SK-N-MC (cell line): Measurements from ENCODE around the gene AVL9.
"Not testable (repeated sequence)": the region's sequence is repeated elsewhere in the genome, so short reads cannot be mapped to it uniquely, and the experiment has no call there.

ENCODE experiments used
- DNase-seq: peaks from one replicate; pipeline ENCODE4 v3.0.0-alpha.2; 2011; ENCODE audit warnings: low read depth, low spot score
- H3K27ac ChIP-seq: fragments of 200-600 bp; sonication (generic); 2 replicates; pipeline ENCODE4 v1.5.1; 2016; ENCODE audit warnings: mixed run types
- H3K36me3 ChIP-seq: fragments of 200-600 bp; sonication (generic); 2 replicates; pipeline ENCODE4 v1.6.1; 2017; ENCODE audit warnings: antibody characterized with exemption, low read length, mixed read lengths; ENCODE audit not compliant: insufficient read depth
- H3K4me3 ChIP-seq: fragments of 200-600 bp; sonication (generic); 2 replicates; pipeline ENCODE4 v1.5.1; 2016
- H3K9ac ChIP-seq: fragments of 200-600 bp; sonication (generic); 2 replicates; pipeline ENCODE4 v1.8.0; 2017; ENCODE audit warnings: mixed run types, mixed read lengths; ENCODE audit not compliant: insufficient read length
- H3K9me3 ChIP-seq: fragments of 200-600 bp; sonication (generic); 2 replicates; pipeline ENCODE4 v1.6.1; 2017; ENCODE audit warnings: low read depth, mild to moderate bottlenecking, antibody characterized with exemption, low read length, moderate library complexity, mixed read lengths
- EZH2 ChIP-seq: fragments of 200-600 bp; sonication (generic); IDR thresholded peaks from one replicate; pipeline ENCODE4 v1.6.1; 2017; ENCODE audit warnings: antibody characterized with exemption
- FOXP2 ChIP-seq: optimal IDR thresholded peaks from 2 replicates; pipeline ENCODE3; 2011; ENCODE audit warnings: mild to moderate bottlenecking, moderate library complexity; ENCODE audit not compliant: insufficient read depth; ENCODE audit errors: extremely low read length, control extremely low read depth
- POLR2AphosphoS5 ChIP-seq: IDR thresholded peaks from 2 replicates; pipeline ENCODE4 v1.6.1; 2012; ENCODE audit warnings: mild to moderate bottlenecking, low read depth, low read length, borderline replicate concordance

Gene AVL9

GRCh38 chr7:32495298-32496051, at the start of gene AVL9:
Gene AVL9 (plus strand): TSS chr7:32495489. CDS start chr7:32495710, 221 bp downstream.
- DNase-seq: no peak
- no peaks in the 10 kb centered on the region for H3K9me3 ChIP-seq
- H3K36me3 ChIP-seq: peaks cover 12% of the 10 kb centered on the region; the same call in 1 of the 2 replicates
- H3K9ac ChIP-seq: peak within 1 kb of the TSS; percentile 88
- TF ChIP-seq POLR2AphosphoS5: peak; percentile 91
- no peak for TF ChIP-seq FOXP2
- H3K4me3 ChIP-seq: peak within 1 kb of the TSS; percentile 96
- H3K27ac ChIP-seq: peak within 1 kb of the TSS; percentile 74; the same call in 1 of the 2 replicates

- peak; percentile 6 for DNase-seq
- no peak for TF ChIP-seq FOXP2
- Histone ChIP-seq H3K9me3 (no peaks in the 10 kb centered on the region), H3K4me3 (no peak overlapping the region), H3K27ac (no peak overlapping the region), H3K9ac (no peak overlapping the region), H3K36me3 (no peaks in the 10 kb centered on the region)
These were observed 48.1 kb upstream of the AVL9 start for GRCh38 chr7:32447218-32447617.

DNA sequence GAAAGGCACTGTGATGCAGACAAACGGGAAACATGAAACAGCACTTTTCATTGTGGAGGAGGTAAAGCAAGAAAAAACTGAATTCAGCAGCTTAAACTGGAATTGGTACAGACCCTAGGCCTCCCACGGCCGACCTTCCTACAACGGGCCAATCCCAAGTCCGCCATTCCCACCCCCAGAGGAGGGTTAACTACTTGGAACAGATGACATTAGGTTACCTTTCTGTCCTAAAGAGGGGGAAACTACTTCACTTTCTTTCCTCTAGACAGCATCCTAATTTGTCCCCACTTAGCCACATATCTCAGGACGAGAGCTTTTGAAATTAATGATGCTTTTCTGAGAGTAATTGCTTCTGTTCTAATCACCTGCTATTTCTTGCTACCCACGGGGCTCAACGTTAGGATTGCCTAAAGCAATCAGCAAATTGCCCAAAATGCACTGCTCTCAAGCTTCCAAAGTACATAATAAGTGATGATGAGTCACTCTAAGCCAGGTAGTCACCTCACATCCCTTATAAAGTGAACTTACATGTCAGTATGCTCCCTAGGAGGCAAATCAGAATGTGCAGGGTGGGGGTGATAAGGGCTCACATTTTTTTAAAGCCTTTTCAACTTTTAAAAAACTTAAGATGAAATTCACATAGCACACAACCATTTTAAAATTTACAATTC, 41.8 kb upstream of the AVL9 start:
- H3K4me3 ChIP-seq: no peak overlapping the region
- H3K9me3 ChIP-seq: no peaks in the 10 kb centered on the region

DNA sequence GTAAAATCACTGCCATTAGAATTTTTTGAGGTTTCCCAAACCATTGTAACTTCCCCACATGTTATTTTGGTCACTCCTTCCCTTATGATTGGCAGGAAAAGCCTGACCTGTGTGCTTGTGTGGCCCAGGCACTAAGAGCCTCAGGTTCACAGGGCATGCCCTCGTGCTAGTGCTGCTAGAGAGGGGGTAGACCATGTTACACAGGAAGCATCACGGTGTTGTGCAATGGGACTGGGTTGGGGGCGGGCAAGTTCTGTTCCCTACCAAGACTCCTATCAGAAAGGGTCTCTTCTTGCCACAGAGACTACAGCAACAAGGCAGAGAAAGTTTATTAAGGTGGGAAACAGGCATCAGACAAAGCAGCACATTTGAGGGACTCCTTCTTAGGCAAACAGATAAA, 37.3 kb upstream of the AVL9 start:
- no peak overlapping the region for H3K27ac ChIP-seq
- no peak overlapping the region for H3K9ac ChIP-seq
- no peaks in the 10 kb centered on the region for H3K36me3 ChIP-seq
- no peaks in the 10 kb centered on the region for H3K9me3 ChIP-seq
- H3K4me3 ChIP-seq: no peak overlapping the region
- DNase-seq: no peak
- TF ChIP-seq EZH2: no peak
- no peak for TF ChIP-seq FOXP2
- no peak for TF ChIP-seq POLR2AphosphoS5

More for the DNA sequence above, 41.8 kb upstream of the AVL9 start:
- H3K9ac ChIP-seq: no peak overlapping the region
- no peaks in the 10 kb centered on the region for H3K36me3 ChIP-seq
- no peak for DNase-seq
- no peak overlapping the region for H3K27ac ChIP-seq
- TF ChIP-seq EZH2 (no peak), FOXP2 (no peak), POLR2AphosphoS5 (no peak)

- TF ChIP-seq EZH2 (no peak), FOXP2 (no peak), POLR2AphosphoS5 (no peak)
- Histone ChIP-seq H3K36me3 (no peaks in the 10 kb centered on the region), H3K4me3 (no peak overlapping the region), H3K27ac (no peak overlapping the region), H3K9me3 (no peaks in the 10 kb centered on the region), H3K9ac (no peak overlapping the region)
- DNase-seq: no peak
These were observed 35.5 kb upstream of the AVL9 start for GRCh38 chr7:32459788-32460187.

GRCh38 chr7:32461484-32461883, 33.8 kb upstream of the AVL9 start:
- no peak overlapping the region for H3K4me3 ChIP-seq
- H3K36me3 ChIP-seq: no peaks in the 10 kb centered on the region
- TF ChIP-seq EZH2 (no peak), POLR2AphosphoS5 (no peak), FOXP2 (no peak)
- H3K9me3 ChIP-seq: no peaks in the 10 kb centered on the region
- no peak overlapping the region for H3K9ac ChIP-seq
- DNase-seq: no peak
- no peak overlapping the region for H3K27ac ChIP-seq

- Histone ChIP-seq H3K9me3 (no peaks in the 10 kb centered on the region), H3K27ac (no peak overlapping the region), H3K4me3 (no peak overlapping the region), H3K36me3 (no peaks in the 10 kb centered on the region), H3K9ac (no peak overlapping the region)
- TF ChIP-seq POLR2AphosphoS5: no peak
- TF ChIP-seq FOXP2: no peak
- no peak for TF ChIP-seq EZH2
- DNase-seq: no peak
These were observed 32.8 kb upstream of the AVL9 start for GRCh38 chr7:32462451-32462850.

DNA sequence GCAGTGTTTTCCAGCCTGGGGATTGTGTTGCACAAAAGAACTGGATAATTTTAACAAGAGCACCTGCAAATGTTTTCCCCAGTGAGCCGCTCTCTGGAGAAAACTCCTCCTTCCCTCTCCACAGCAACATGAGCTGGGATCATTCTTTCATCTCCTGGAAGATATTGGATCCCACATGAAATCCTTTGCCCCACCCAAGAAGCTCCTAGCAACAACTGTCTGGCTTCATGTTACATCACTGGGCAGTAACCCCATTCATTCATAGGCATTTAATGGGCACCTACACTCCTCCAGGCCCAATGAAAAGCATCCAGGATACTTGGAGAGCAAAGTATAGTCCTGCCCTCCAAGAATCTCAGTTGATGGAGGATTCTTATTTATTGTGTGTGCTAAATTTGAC, 32.3 kb upstream of the AVL9 start:
- no peak for DNase-seq
- Histone ChIP-seq H3K27ac (no peak overlapping the region), H3K9me3 (no peaks in the 10 kb centered on the region), H3K9ac (no peak overlapping the region), H3K36me3 (no peaks in the 10 kb centered on the region), H3K4me3 (no peak overlapping the region)
- TF ChIP-seq POLR2AphosphoS5: no peak
- TF ChIP-seq FOXP2: no peak
- no peak for TF ChIP-seq EZH2

DNA sequence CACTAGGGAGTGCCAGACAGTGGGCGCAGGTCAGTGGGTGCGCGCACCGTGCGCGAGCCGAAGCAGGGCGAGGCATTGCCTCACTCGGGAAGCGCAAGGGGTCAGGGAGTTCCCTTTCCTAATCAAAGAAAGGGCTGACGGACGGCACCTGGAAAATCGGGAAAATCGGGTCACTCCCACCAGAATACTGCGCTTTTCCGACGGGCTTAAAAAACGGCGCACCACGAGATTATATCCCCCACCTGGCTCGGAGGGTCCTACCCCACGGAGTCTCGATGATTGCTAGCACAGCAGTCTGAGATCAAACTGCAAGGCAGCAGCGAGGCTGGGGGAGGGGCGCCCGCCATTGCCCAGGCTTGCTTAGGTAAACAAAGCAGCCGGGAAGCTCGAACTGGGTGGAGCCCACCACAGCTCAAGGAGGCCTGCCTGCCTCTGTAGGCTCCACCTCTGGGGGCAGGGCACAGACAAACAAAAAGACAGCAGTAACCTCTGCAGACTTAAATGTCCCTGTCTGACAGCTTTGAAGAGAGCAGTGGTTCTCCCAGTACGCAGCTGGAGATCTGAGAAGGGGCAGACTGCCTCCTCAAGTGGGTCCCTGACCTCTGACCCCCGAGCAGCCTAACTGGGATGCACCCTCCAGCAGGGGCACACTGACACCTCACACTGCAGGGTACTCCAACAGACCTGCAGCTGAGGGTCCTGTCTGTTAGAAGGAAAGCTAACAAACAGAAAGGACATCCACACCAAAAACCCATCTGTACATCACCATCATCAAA, 30.5 kb upstream of the AVL9 start:
- DNase-seq, H3K27ac ChIP-seq, H3K9ac ChIP-seq, H3K9me3 ChIP-seq, H3K36me3 ChIP-seq, H3K4me3 ChIP-seq: not testable (repeated sequence)

DNA sequence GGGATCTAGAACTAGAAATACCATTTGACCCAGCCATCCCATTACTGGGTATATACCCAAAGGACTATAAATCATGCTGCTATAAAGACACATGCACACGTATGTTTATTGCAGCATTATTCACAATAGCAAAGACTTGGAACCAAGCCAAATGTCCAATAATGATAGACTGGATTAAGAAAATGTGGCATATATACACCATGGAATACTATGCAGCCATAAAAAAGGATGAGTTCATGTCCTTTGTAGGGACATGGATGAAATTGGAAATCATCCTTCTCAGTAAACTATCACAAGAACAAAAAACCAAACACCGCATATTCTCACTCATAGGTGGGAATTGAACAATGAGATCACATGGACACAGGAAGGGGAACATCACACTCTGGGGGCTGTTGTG, 25.3 kb upstream of the AVL9 start:
- DNase-seq, H3K4me3 ChIP-seq, H3K27ac ChIP-seq, H3K36me3 ChIP-seq, H3K9ac ChIP-seq, H3K9me3 ChIP-seq: not testable (repeated sequence)
